ENCODE measurements around the gene MTUS2. TPM values are rescaled to one million over a fixed set of nuclear protein-coding genes. Genes with fewer than 3 reads are reported as not detected.

MTUS2 gene
- total RNA-seq, 1 experiment from 2014 or later, result 0.11 TPM

- Histone ChIP-seq H3K4me3 (ENCODE audit: low read depth, low read length, poor library complexity, severe bottlenecking) (peak overlapping the region; percentile 29), H3K27ac (ENCODE audit: low read depth, low read length, poor library complexity, severe bottlenecking) (no peak overlapping the region), H3K27me3 (replicated peaks; ENCODE audit: insufficient read depth, low read depth, low read length, poor library complexity) (peaks cover 60% of the 10 kb centered on the region), H3K4me1 (ENCODE audit: insufficient read depth, low read length, poor library complexity, severe bottlenecking) (peaks cover 6% of the 10 kb centered on the region), H3K9me3 (ENCODE audit: low read depth, low read length, poor library complexity, severe bottlenecking) (no peaks in the 10 kb centered on the region), H3K36me3 (ENCODE audit: insufficient read depth, low read length, poor library complexity, severe bottlenecking) (no peaks in the 10 kb centered on the region)
- CTCF ChIA-PET, result no interaction called here
- POLR2A ChIA-PET (ENCODE audit: low non-redundant PET), result no interaction called here
- intact Hi-C loops (cut with micrococcal nuclease; ENCODE audit: unreplicated experiment), result no loop called here
- no peak for DNase-seq (ENCODE audit: low spot score)
- no TSS peak for BruUV-seq (replicated peaks)
- TF ChIP-seq EZH2 (IDR thresholded peaks at IDR 0.05; ENCODE audit: borderline replicate concordance, low read depth, low read length, poor library complexity, severe bottlenecking) (no peak), CTCF (conservative IDR thresholded peaks at IDR 0.05; ENCODE audit: low read depth, low read length) (no peak)
These were observed 608.4 kb downstream of the MTUS2 start for GRCh38 chr13:29428310-29429181.

- intact Hi-C loops (cut with micrococcal nuclease; ENCODE audit: unreplicated experiment), result no loop called here
- Histone ChIP-seq H3K36me3 (ENCODE audit: insufficient read depth, low read length, poor library complexity, severe bottlenecking) (no peaks in the 10 kb centered on the region), H3K4me3 (ENCODE audit: low read depth, low read length, poor library complexity, severe bottlenecking) (no peak overlapping the region), H3K4me1 (ENCODE audit: insufficient read depth, low read length, poor library complexity, severe bottlenecking) (peaks cover 6% of the 10 kb centered on the region), H3K27me3 (replicated peaks; ENCODE audit: insufficient read depth, low read depth, low read length, poor library complexity) (peaks cover 60% of the 10 kb centered on the region), H3K27ac (ENCODE audit: low read depth, low read length, poor library complexity, severe bottlenecking) (no peak overlapping the region), H3K9me3 (ENCODE audit: low read depth, low read length, poor library complexity, severe bottlenecking) (no peaks in the 10 kb centered on the region)
- no TSS peak for BruUV-seq (replicated peaks)
- DNase-seq (ENCODE audit: low spot score), result peak; percentile 68
- ChIA-PET POLR2A (ENCODE audit: low non-redundant PET) (no interaction called here), CTCF (no interaction called here)
- TF ChIP-seq EZH2 (IDR thresholded peaks at IDR 0.05; ENCODE audit: borderline replicate concordance, low read depth, low read length, poor library complexity, severe bottlenecking), result no peak
- no peak for TF ChIP-seq CTCF (conservative IDR thresholded peaks at IDR 0.05; ENCODE audit: low read depth, low read length)
These were observed 609.3 kb downstream of the MTUS2 start for GRCh38 chr13:29429286-29429900.

GRCh38 chr13:29434217-29434945 is 614.2 kb downstream of the MTUS2 start:
- no TSS peak for BruUV-seq (replicated peaks)

More at GRCh38 chr13:29434217-29434945, 614.2 kb downstream of the MTUS2 start:
- no peaks in the 10 kb centered on the region for H3K36me3 ChIP-seq (ENCODE audit: insufficient read depth, low read length, poor library complexity, severe bottlenecking)
- no peak overlapping the region for H3K4me3 ChIP-seq (ENCODE audit: low read depth, low read length, poor library complexity, severe bottlenecking)
- intact Hi-C loops (cut with micrococcal nuclease; ENCODE audit: unreplicated experiment), result no loop called here
- H3K9me3 ChIP-seq (ENCODE audit: low read depth, low read length, poor library complexity, severe bottlenecking), result no peaks in the 10 kb centered on the region
- DNase-seq (ENCODE audit: low spot score), result no peak
- POLR2A ChIA-PET (ENCODE audit: low non-redundant PET), result no interaction called here
- CTCF ChIA-PET, result no interaction called here
- no peaks in the 10 kb centered on the region for H3K4me1 ChIP-seq (ENCODE audit: insufficient read depth, low read length, poor library complexity, severe bottlenecking)
- no peak overlapping the region for H3K27ac ChIP-seq (ENCODE audit: low read depth, low read length, poor library complexity, severe bottlenecking)
- TF ChIP-seq EZH2 (IDR thresholded peaks at IDR 0.05; ENCODE audit: borderline replicate concordance, low read depth, low read length, poor library complexity, severe bottlenecking) (no peak), CTCF (conservative IDR thresholded peaks at IDR 0.05; ENCODE audit: low read depth, low read length) (no peak)
- H3K27me3 ChIP-seq (replicated peaks; ENCODE audit: insufficient read depth, low read depth, low read length, poor library complexity), result peaks cover 23% of the 10 kb centered on the region
